ENCODE data around the gene FGF18. TPM values are rescaled to one million over a fixed set of nuclear protein-coding genes. Genes with fewer than 3 reads are reported as not detected.

The FGF18 gene
- total and polyA plus RNA-seq, 10 of the 15 experiments (the other 5 are each of a cell fraction or from before 2014, with no cell fraction given), result 0.03 to 0.10 (median 0.06) TPM; not detected in 5

GRCh38 chr5:171391996-171392577 is 27.4 kb upstream of the FGF18 start:
- ATAC-seq (no peak), DNase-seq (ENCODE audit: low read depth, low spot score) (no peak), FAIRE-seq (no peak)
- TF ChIP-seq HDAC6 (IDR thresholded peaks at IDR 0.05; ENCODE audit: unreplicated experiment) (no peak), POLR2AphosphoS5 (IDR thresholded peaks at IDR 0.05; ENCODE audit: low read length) (peak; percentile 76)
- Histone ChIP-seq H3K4me1 (ENCODE audit: control insufficient read depth, insufficient read depth, low read length) (peaks cover 5% of the 10 kb centered on the region), H3K27me3 (replicated peaks in 1 of 2; ENCODE audit: control insufficient read depth in 2 of 2, insufficient read depth in 2 of 2, low read length in 1 of 2) (no peaks in the 10 kb centered on the region), H2AFZ (ENCODE audit: control insufficient read depth, low read depth, low read length) (no peak overlapping the region), H4K20me1 (ENCODE audit: control insufficient read depth, insufficient read depth) (peaks cover 18% of the 10 kb centered on the region; the same call in 1 of the 2 replicates), H3K79me2 (ENCODE audit: control insufficient read depth, insufficient read depth, low read length) (peaks cover 94% of the 10 kb centered on the region), H3K9me3 (replicated peaks; ENCODE audit: control insufficient read depth, insufficient read depth, low read length) (no peaks in the 10 kb centered on the region), H3K9ac (ENCODE audit: control insufficient read depth, insufficient read depth, low read length) (peak overlapping the region; percentile 9; the same call in 1 of the 2 replicates), H3K36me3 (ENCODE audit: control insufficient read depth in 2 of 2, insufficient read depth in 2 of 2, low read length in 1 of 2) (peaks cover 16 to 30% of the 10 kb centered on the region in 2 experiments), H3K4me2 (ENCODE audit: control insufficient read depth, insufficient read depth) (peak overlapping the region; percentile 45), H3K4me3 (peak overlapping the region; percentile 92), H3K27ac (ENCODE audit: control insufficient read depth, insufficient read depth) (no peak overlapping the region)
- CTCF ChIA-PET, result interaction anchor here (1.1 to 3.2 kb wide), 5 partner anchors 13 to 185 kb away, joined by 4 to 11 read pairs (median 5); partner anchors contain the start of gene FGF18
- SMC1A ChIA-PET (ENCODE audit: uncharacterized antibody, unreplicated experiment), result interaction anchor here (0.6 to 1.0 kb wide), 2 partner anchors 16 to 18 kb away, joined by 3 read pairs; no protein-coding TSS in a partner anchor
- intact Hi-C loops (cut with micrococcal nuclease; ENCODE audit: unreplicated experiment) (no loop called here), in situ Hi-C loops (cut with MboI) (no loop called here)
- no TSS peak for BruUV-seq (replicated peaks)
- POLR2A ChIA-PET, result interaction anchor here (1.7 kb wide), 1 partner anchor 18 kb away, joined by 11 read pairs; no protein-coding TSS in a partner anchor
- WGBS (ENCODE audit: insufficient coverage, insufficient replicate concordance, low lambda C conversion rate, missing lambda C conversion rate), result 39% methylated on average over 14 of the region's 14 CpGs
- RAD21 ChIA-PET (ENCODE audit: unreplicated experiment), result no interaction called here

- H3K79me2 ChIP-seq (ENCODE audit: control insufficient read depth, insufficient read depth, low read length), result peaks cover 99% of the 10 kb centered on the region
- ChIA-PET RAD21 (ENCODE audit: unreplicated experiment) (no interaction called here), POLR2A (interaction anchor here (0.6 to 1.7 kb wide), 2 partner anchors 17 to 789 kb away, joined by 4 to 11 read pairs; no protein-coding TSS in a partner anchor), CTCF (interaction anchor here (0.7 to 3.2 kb wide), 8 partner anchors 13 to 506 kb away, joined by 3 to 11 read pairs (median 4); partner anchors contain the start of gene FGF18), SMC1A (ENCODE audit: uncharacterized antibody, unreplicated experiment) (interaction anchor here (0.6 to 1.0 kb wide), 3 partner anchors 16 to 552 kb away, joined by 3 read pairs; no protein-coding TSS in a partner anchor)
- no peaks in the 10 kb centered on the region for H3K9me3 ChIP-seq (replicated peaks; ENCODE audit: control insufficient read depth, insufficient read depth, low read length)
- H3K4me2 ChIP-seq (ENCODE audit: control insufficient read depth, insufficient read depth), result peak overlapping the region; percentile 45; the same call in 1 of the 2 replicates
- H3K4me1 ChIP-seq (ENCODE audit: control insufficient read depth, insufficient read depth, low read length), result peaks cover 5% of the 10 kb centered on the region
- in situ Hi-C loops (cut with MboI), result no loop called here
- H4K20me1 ChIP-seq (ENCODE audit: control insufficient read depth, insufficient read depth), result peaks cover 23% of the 10 kb centered on the region; the same call in 1 of the 2 replicates
- 23% methylated on average over 4 of the region's 4 CpGs for WGBS (ENCODE audit: insufficient coverage, insufficient replicate concordance, low lambda C conversion rate, missing lambda C conversion rate)
- no TSS peak for BruUV-seq (replicated peaks)
- H3K27me3 ChIP-seq (replicated peaks in 1 of 2; ENCODE audit: control insufficient read depth in 2 of 2, insufficient read depth in 2 of 2, low read length in 1 of 2), result no peaks in the 10 kb centered on the region
- H3K36me3 ChIP-seq (ENCODE audit: control insufficient read depth in 2 of 2, insufficient read depth in 2 of 2, low read length in 1 of 2), result peaks cover 18 to 34% of the 10 kb centered on the region in 2 experiments
- peak overlapping the region; percentile 25; the same call in 1 of the 2 replicates for H3K4me3 ChIP-seq
- DNase-seq (ENCODE audit: low read depth, low spot score) (no peak), ATAC-seq (peak; percentile 9; the same call in 1 of the 3 replicates), FAIRE-seq (no peak)
- no peak overlapping the region for H3K27ac ChIP-seq (ENCODE audit: control insufficient read depth, insufficient read depth)
- H3K9ac ChIP-seq (ENCODE audit: control insufficient read depth, insufficient read depth, low read length), result no peak overlapping the region
- no peak overlapping the region for H2AFZ ChIP-seq (ENCODE audit: control insufficient read depth, low read depth, low read length)
- intact Hi-C loops (cut with micrococcal nuclease; ENCODE audit: unreplicated experiment), result no loop called here
- TF ChIP-seq CTCF (IDR thresholded peaks at IDR 0.05 in 2 of 3, conservative IDR thresholded peaks at IDR 0.05 in 1 of 3; ENCODE audit: control insufficient read depth in 2 of 3, extremely low read depth in 1 of 3, insufficient read depth in 1 of 3, low read depth in 3 of 3, low read length in 3 of 3) (0 out of 6 replicates have a peak, but pooled peaks of 1 of the 3 experiments have one; percentile 11), FOXM1 (IDR thresholded peaks at IDR 0.05; ENCODE audit: low read depth, low read length) (no peak), BHLHE40 (IDR thresholded peaks at IDR 0.05; ENCODE audit: borderline replicate concordance in 1 of 2, low read depth in 2 of 2, low read length in 1 of 2) (no peak), SPI1 (IDR thresholded peaks at IDR 0.05; ENCODE audit: borderline replicate concordance, insufficient read depth, low read depth, low read length) (peak; percentile 58; the same call in 1 of the 2 replicates), CHD1 (IDR thresholded peaks at IDR 0.05; ENCODE audit: low read depth, low read length) (no peak)
Measured at GRCh38 chr5:171392585-171393159, 26.8 kb upstream of the FGF18 start.
